WTC11 (cell line): Measurements from ENCODE around the gene SLC25A22.

Source experiments
- ESRRA ChIP-seq: sonication (generic); formaldehyde crosslinking; IDR thresholded peaks from 2 replicates; pipeline ENCODE4 v1.8.1; 2022; ENCODE audit warnings: mild to moderate bottlenecking, missing genetic modification reagents, borderline replicate concordance
- JUN ChIP-seq: sonication (generic); formaldehyde crosslinking; IDR thresholded peaks from 2 replicates; pipeline ENCODE4 v1.8.0; 2023; ENCODE audit warnings: mild to moderate bottlenecking, missing genetic modification reagents
- NFYB ChIP-seq: sonication (generic); formaldehyde crosslinking; conservative IDR thresholded peaks from 2 replicates; pipeline ENCODE4 v1.8.0; 2022; ENCODE audit warnings: low read depth, missing genetic modification reagents
- SP1 ChIP-seq: sonication (generic); formaldehyde crosslinking; conservative IDR thresholded peaks from 2 replicates; pipeline ENCODE4 v1.8.1; 2022; ENCODE audit warnings: missing genetic modification reagents
- TEAD1 ChIP-seq: sonication (generic); formaldehyde crosslinking; IDR thresholded peaks from 2 replicates; pipeline ENCODE4 v1.8.0; 2022; ENCODE audit warnings: mild to moderate bottlenecking, missing genetic modification reagents
- TP53 ChIP-seq: sonication (generic); formaldehyde crosslinking; IDR thresholded peaks from 2 replicates; pipeline ENCODE4 v1.8.1; 2023; ENCODE audit warnings: mild to moderate bottlenecking, missing genetic modification reagents
- TF ChIP-seq, protein P1 (sequence below): sonication (generic); formaldehyde crosslinking; IDR thresholded peaks from 2 replicates; pipeline ENCODE4 v1.8.0; 2022; ENCODE audit warnings: mild to moderate bottlenecking, missing genetic modification reagents
- TF ChIP-seq, protein P2 (sequence below): fragments of 200-600 bp; IDR thresholded peaks from 2 replicates; pipeline ENCODE4 v1.8.0; 2022; ENCODE audit warnings: antibody characterized with exemption
- TF ChIP-seq, protein P3 (sequence below): sonication (generic); formaldehyde crosslinking; IDR thresholded peaks from 2 replicates; pipeline ENCODE4 v1.8.0; 2023; ENCODE audit warnings: mild to moderate bottlenecking, missing genetic modification reagents
- TF ChIP-seq, protein P4 (sequence below): sonication (generic); formaldehyde crosslinking; IDR thresholded peaks from 2 replicates; pipeline ENCODE4 v1.8.1; 2023; ENCODE audit warnings: mild to moderate bottlenecking, missing genetic modification reagents
- TF ChIP-seq, protein P5 (sequence below): sonication (generic); formaldehyde crosslinking; IDR thresholded peaks from 2 replicates; pipeline ENCODE4 v1.8.1; 2022; ENCODE audit warnings: low read depth, missing genetic modification reagents, borderline replicate concordance

DNA sequence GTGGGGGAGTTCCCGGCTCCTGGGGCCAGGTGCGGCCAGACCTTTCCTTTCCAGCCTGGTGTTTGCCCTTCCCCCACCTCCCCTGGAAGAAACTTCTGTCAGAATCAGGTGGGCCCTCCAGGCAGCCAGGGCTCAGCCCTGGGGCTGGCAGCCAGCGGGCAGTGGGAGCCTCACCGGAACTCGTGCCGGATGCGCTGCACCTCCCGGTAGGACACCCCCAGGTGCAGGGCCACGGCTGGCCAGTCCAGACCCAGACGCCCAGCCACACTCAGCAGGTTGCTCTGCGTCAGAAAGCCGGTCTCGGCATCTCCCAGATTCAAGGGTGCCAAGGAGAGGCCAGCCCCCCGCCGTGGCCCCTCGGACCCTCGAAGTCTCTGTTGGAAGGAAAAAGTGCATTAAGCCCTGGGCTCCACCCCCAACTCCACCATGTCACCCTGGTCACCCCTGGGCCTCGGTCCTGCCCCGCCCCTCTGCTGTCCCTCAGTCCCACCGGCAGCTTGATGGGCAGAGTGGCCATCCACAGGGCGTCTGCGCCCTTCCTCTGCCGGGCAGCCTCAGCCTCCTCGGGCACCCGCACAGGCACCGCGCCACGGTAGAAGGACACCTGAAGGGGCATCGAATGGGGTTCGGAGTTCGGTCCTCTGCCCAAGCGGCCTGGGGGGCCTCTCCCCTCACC, 1.7 kb upstream of the SLC25A22 start:
- TF ChIP-seq, protein P1, sequence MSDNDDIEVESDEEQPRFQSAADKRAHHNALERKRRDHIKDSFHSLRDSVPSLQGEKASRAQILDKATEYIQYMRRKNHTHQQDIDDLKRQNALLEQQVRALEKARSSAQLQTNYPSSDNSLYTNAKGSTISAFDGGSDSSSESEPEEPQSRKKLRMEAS (CRISPR knock-in tag) = no peak
- TF ChIP-seq SP1 (CRISPR knock-in tag) (no peak), JUN (CRISPR knock-in tag) (no peak), TP53 (CRISPR knock-in tag) (no peak), NFYB (CRISPR knock-in tag) (no peak), TEAD1 (no peak), ESRRA (CRISPR knock-in tag) (no peak)
- TF ChIP-seq, protein P2, sequence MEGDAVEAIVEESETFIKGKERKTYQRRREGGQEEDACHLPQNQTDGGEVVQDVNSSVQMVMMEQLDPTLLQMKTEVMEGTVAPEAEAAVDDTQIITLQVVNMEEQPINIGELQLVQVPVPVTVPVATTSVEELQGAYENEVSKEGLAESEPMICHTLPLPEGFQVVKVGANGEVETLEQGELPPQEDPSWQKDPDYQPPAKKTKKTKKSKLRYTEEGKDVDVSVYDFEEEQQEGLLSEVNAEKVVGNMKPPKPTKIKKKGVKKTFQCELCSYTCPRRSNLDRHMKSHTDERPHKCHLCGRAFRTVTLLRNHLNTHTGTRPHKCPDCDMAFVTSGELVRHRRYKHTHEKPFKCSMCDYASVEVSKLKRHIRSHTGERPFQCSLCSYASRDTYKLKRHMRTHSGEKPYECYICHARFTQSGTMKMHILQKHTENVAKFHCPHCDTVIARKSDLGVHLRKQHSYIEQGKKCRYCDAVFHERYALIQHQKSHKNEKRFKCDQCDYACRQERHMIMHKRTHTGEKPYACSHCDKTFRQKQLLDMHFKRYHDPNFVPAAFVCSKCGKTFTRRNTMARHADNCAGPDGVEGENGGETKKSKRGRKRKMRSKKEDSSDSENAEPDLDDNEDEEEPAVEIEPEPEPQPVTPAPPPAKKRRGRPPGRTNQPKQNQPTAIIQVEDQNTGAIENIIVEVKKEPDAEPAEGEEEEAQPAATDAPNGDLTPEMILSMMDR = no peak
- TF ChIP-seq, protein P3, sequence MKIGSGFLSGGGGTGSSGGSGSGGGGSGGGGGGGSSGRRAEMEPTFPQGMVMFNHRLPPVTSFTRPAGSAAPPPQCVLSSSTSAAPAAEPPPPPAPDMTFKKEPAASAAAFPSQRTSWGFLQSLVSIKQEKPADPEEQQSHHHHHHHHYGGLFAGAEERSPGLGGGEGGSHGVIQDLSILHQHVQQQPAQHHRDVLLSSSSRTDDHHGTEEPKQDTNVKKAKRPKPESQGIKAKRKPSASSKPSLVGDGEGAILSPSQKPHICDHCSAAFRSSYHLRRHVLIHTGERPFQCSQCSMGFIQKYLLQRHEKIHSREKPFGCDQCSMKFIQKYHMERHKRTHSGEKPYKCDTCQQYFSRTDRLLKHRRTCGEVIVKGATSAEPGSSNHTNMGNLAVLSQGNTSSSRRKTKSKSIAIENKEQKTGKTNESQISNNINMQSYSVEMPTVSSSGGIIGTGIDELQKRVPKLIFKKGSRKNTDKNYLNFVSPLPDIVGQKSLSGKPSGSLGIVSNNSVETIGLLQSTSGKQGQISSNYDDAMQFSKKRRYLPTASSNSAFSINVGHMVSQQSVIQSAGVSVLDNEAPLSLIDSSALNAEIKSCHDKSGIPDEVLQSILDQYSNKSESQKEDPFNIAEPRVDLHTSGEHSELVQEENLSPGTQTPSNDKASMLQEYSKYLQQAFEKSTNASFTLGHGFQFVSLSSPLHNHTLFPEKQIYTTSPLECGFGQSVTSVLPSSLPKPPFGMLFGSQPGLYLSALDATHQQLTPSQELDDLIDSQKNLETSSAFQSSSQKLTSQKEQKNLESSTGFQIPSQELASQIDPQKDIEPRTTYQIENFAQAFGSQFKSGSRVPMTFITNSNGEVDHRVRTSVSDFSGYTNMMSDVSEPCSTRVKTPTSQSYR (CRISPR knock-in tag) = no peak
- TF ChIP-seq, protein P4, sequence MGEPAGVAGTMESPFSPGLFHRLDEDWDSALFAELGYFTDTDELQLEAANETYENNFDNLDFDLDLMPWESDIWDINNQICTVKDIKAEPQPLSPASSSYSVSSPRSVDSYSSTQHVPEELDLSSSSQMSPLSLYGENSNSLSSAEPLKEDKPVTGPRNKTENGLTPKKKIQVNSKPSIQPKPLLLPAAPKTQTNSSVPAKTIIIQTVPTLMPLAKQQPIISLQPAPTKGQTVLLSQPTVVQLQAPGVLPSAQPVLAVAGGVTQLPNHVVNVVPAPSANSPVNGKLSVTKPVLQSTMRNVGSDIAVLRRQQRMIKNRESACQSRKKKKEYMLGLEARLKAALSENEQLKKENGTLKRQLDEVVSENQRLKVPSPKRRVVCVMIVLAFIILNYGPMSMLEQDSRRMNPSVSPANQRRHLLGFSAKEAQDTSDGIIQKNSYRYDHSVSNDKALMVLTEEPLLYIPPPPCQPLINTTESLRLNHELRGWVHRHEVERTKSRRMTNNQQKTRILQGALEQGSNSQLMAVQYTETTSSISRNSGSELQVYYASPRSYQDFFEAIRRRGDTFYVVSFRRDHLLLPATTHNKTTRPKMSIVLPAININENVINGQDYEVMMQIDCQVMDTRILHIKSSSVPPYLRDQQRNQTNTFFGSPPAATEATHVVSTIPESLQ (CRISPR knock-in tag) = no peak
- TF ChIP-seq, protein P5, sequence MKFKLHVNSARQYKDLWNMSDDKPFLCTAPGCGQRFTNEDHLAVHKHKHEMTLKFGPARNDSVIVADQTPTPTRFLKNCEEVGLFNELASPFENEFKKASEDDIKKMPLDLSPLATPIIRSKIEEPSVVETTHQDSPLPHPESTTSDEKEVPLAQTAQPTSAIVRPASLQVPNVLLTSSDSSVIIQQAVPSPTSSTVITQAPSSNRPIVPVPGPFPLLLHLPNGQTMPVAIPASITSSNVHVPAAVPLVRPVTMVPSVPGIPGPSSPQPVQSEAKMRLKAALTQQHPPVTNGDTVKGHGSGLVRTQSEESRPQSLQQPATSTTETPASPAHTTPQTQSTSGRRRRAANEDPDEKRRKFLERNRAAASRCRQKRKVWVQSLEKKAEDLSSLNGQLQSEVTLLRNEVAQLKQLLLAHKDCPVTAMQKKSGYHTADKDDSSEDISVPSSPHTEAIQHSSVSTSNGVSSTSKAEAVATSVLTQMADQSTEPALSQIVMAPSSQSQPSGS (CRISPR knock-in tag) = no peak
